HEK293 (cell line): Measurements from ENCODE around the gene BIN2.

Experiments used
- CTCF ChIA-PET: fragments of 350-600 bp; formaldehyde crosslinking; extraction: SDS; loops from one replicate; lab custom pipeline; 2021; ENCODE audit warnings: antibody characterized with exemption; lab: Yijun Ruan, JAX
- POLR2A ChIA-PET: fragments of 300-600 bp; formaldehyde crosslinking; extraction: SDS; loops from one replicate; lab custom pipeline; 2020; ENCODE audit warnings: antibody characterized with exemption, inconsistent platforms; lab: Yijun Ruan, JAX
- H3K27ac ChIP-seq: fragments of 200-500 bp; sonication (Bioruptor generic); 2 replicates; pipeline ENCODE4 v1.5.1; 2014; ENCODE audit warnings: low read depth, low read length, control low read depth, inconsistent platforms; ENCODE audit errors: extremely low read depth
- H3K36me3 ChIP-seq, 2 experiments: fragments of 200-500 bp in 1 of 2; sonication (Bioruptor generic) in 1 of 2; 1 replicate in 1 of 2; 2 replicates in 1 of 2; pipeline ENCODE4 v1.5.1; 2014 to 2017; ENCODE audit warnings: inconsistent platforms in 2 of 2, low read length in 2 of 2; ENCODE audit not compliant: control insufficient read depth in 2 of 2, insufficient read depth in 1 of 2
- H3K4me1 ChIP-seq: fragments of 200-500 bp; sonication (Bioruptor generic); 2 replicates; pipeline ENCODE4 v1.5.1; 2014; ENCODE audit warnings: mild to moderate bottlenecking, low read length, inconsistent platforms; ENCODE audit not compliant: control insufficient read depth, insufficient read depth
- H3K4me3 ChIP-seq: 2 replicates; pipeline ENCODE4 v1.5.1; 2011; ENCODE audit warnings: low read depth, mild to moderate bottlenecking, control low read depth, low read length, moderate library complexity
- H3K9me3 ChIP-seq: fragments of 200-500 bp; sonication (Bioruptor generic); 2 replicates; pipeline ENCODE4 v1.5.1; 2014; ENCODE audit warnings: low read depth, low read length, inconsistent platforms; ENCODE audit not compliant: control insufficient read depth, insufficient read depth
- KLF1 ChIP-seq: fragments of 450-650 bp; formaldehyde crosslinking; IDR thresholded peaks from 2 replicates; pipeline ENCODE4 v1.5.1; 2016; ENCODE audit warnings: missing biosample characterization, missing genetic modification characterization
- PATZ1 ChIP-seq: fragments of 450-650 bp; formaldehyde crosslinking; IDR thresholded peaks from 2 replicates; pipeline ENCODE4 v1.5.1; 2016; ENCODE audit warnings: missing biosample characterization, missing genetic modification characterization
- PRDM10 ChIP-seq: fragments of 450-650 bp; formaldehyde crosslinking; IDR thresholded peaks from 2 replicates; pipeline ENCODE4 v1.5.1; 2016; ENCODE audit warnings: missing biosample characterization, missing genetic modification characterization
- TSHZ1 ChIP-seq: fragments of 450-650 bp; formaldehyde crosslinking; IDR thresholded peaks from 2 replicates; pipeline ENCODE4 v1.5.1; 2016; ENCODE audit warnings: missing biosample characterization, missing genetic modification characterization, borderline replicate concordance
- ZBTB20 ChIP-seq: fragments of 450-650 bp; formaldehyde crosslinking; IDR thresholded peaks from 2 replicates; pipeline ENCODE4 v1.5.1; 2016; ENCODE audit warnings: missing biosample characterization, missing genetic modification characterization
- ZNF174 ChIP-seq: fragments of 450-650 bp; formaldehyde crosslinking; IDR thresholded peaks from 2 replicates; pipeline ENCODE4 v1.5.0; 2017; ENCODE audit warnings: missing biosample characterization, mild to moderate bottlenecking, missing genetic modification characterization
- ZNF341 ChIP-seq: fragments of 450-650 bp; formaldehyde crosslinking; IDR thresholded peaks from 2 replicates; pipeline ENCODE4; 2016; ENCODE audit warnings: low read depth, missing biosample characterization, missing genetic modification characterization
- ZNF426 ChIP-seq: fragments of 450-650 bp; formaldehyde crosslinking; IDR thresholded peaks from 2 replicates; pipeline ENCODE4 v1.5.1; 2017; ENCODE audit warnings: missing biosample characterization, missing genetic modification characterization, mild to moderate bottlenecking, inconsistent platforms, moderate library complexity
- ZNF473 ChIP-seq: fragments of 450-650 bp; formaldehyde crosslinking; IDR thresholded peaks from 2 replicates; pipeline ENCODE4 v1.5.1; 2017; ENCODE audit warnings: missing biosample characterization, missing genetic modification characterization
- ZNF48 ChIP-seq: fragments of 450-650 bp; formaldehyde crosslinking; IDR thresholded peaks from 2 replicates; pipeline ENCODE4 v1.5.1; 2016; ENCODE audit warnings: missing biosample characterization, missing genetic modification characterization
- ZNF514 ChIP-seq: fragments of 450-650 bp; formaldehyde crosslinking; IDR thresholded peaks from 2 replicates; pipeline ENCODE4 v1.5.1; 2016; ENCODE audit warnings: missing biosample characterization, missing genetic modification characterization
- ZNF518A ChIP-seq: fragments of 450-650 bp; formaldehyde crosslinking; conservative IDR thresholded peaks from 2 replicates; pipeline ENCODE4 v1.5.1; 2016; ENCODE audit warnings: low read depth, missing biosample characterization, missing genetic modification characterization
- ZNF624 ChIP-seq: fragments of 450-650 bp; formaldehyde crosslinking; IDR thresholded peaks from 2 replicates; pipeline ENCODE4 v1.5.1; 2017; ENCODE audit warnings: missing biosample characterization, missing genetic modification characterization
- ZNF692 ChIP-seq: fragments of 450-650 bp; formaldehyde crosslinking; IDR thresholded peaks from 2 replicates; pipeline ENCODE4 v1.5.1; 2016; ENCODE audit warnings: missing biosample characterization, missing genetic modification characterization
- ZNF701 ChIP-seq: fragments of 450-650 bp; formaldehyde crosslinking; IDR thresholded peaks from 2 replicates; pipeline ENCODE4 v1.5.1; 2016; ENCODE audit warnings: missing biosample characterization, missing genetic modification characterization
- ZNF707 ChIP-seq: fragments of 450-650 bp; formaldehyde crosslinking; IDR thresholded peaks from 2 replicates; pipeline ENCODE4 v1.5.1; 2016; ENCODE audit warnings: missing biosample characterization, missing genetic modification characterization

The BIN2 gene

GRCh38 chr12:51275088-51275487 is 48.9 kb downstream of the BIN2 start:
- H3K4me1 ChIP-seq = no peaks in the 10 kb centered on the region
- ChIA-PET POLR2A (no interaction called here), CTCF (interaction anchor here (0.6 kb wide), 1 partner anchor 479 kb away, joined by 5 read pairs; no protein-coding TSS in a partner anchor)
- no peak overlapping the region for H3K4me3 ChIP-seq
- no peak overlapping the region for H3K27ac ChIP-seq
- no peaks in the 10 kb centered on the region for H3K9me3 ChIP-seq
- H3K36me3 ChIP-seq = no peaks in the 10 kb centered on the region
- TF ChIP-seq ZBTB20 (tag by site-specific recombination) = no peak
- no peak for TF ChIP-seq ZNF518A (tag by site-specific recombination)
- no peak for TF ChIP-seq ZNF624 (tag by site-specific recombination)
- no peak for TF ChIP-seq ZNF473
- TF ChIP-seq ZNF707 (tag by site-specific recombination) = no peak
- TF ChIP-seq TSHZ1 (tag by site-specific recombination) = no peak
- no peak for TF ChIP-seq ZNF701 (tag by site-specific recombination)
- TF ChIP-seq PATZ1 (tag by site-specific recombination) = no peak
- no peak for TF ChIP-seq ZNF514
- TF ChIP-seq ZNF174 (tag by site-specific recombination) = no peak
- no peak for TF ChIP-seq ZNF692 (tag by site-specific recombination)
- TF ChIP-seq PRDM10 (tag by site-specific recombination) = peak; percentile 36; the same call in 1 of the 2 replicates
- no peak for TF ChIP-seq ZNF48
- peak; percentile 57 for TF ChIP-seq ZNF341 (tag by site-specific recombination)
- TF ChIP-seq ZNF426 (tag by site-specific recombination) = no peak
- TF ChIP-seq KLF1 (tag by site-specific recombination) = 0 out of 2 replicates have a peak, but pooled peaks have one; percentile 26
